NCI-H1417 (cell line): ENCODE results near the gene ZNF546.
A peak's percentile ranks its signal among the peaks of the same experiment; 100 is the strongest.
"Not testable (repeated sequence)": the region's sequence is repeated elsewhere in the genome, so short reads cannot be mapped to it uniquely, and the experiment has no call there.

Experiments used
- DNase-seq, 3 experiments: peaks; one replicate each; lab custom pipeline; 2025; lab: John Stamatoyannopoulos, UW

ZNF546 gene

GRCh38 chr19:39996811-39997637 lies at the start of gene ZNF546:
TSS of gene ZNF546 (plus strand) at chr19:39997060. CDS start at chr19:39998327, 1,267 bp downstream.
- peak; percentile 84 to 89 (median 88) for DNase-seq

- no peak for DNase-seq
Observed at GRCh38 chr19:39949026-39949747, 47.7 kb upstream of the ZNF546 start.

- no peak for DNase-seq
Observed at GRCh38 chr19:39951065-39951650, 45.7 kb upstream of the ZNF546 start.

GRCh38 chr19:39951686-39952085 lies 45.2 kb upstream of the ZNF546 start:
- DNase-seq, result no peak

- no peak for DNase-seq
Observed at GRCh38 chr19:39953915-39954314, 42.9 kb upstream of the ZNF546 start.

GRCh38 chr19:39957886-39958285 lies 39.0 kb upstream of the ZNF546 start:
- DNase-seq, result not testable (repeated sequence)

GRCh38 chr19:39958942-39959341 lies 37.9 kb upstream of the ZNF546 start:
- not testable (repeated sequence) for DNase-seq

GRCh38 chr19:39959407-39959806 lies 37.5 kb upstream of the ZNF546 start:
- not testable (repeated sequence) for DNase-seq

- DNase-seq, result no peak
Observed at GRCh38 chr19:39963898-39964297, 33.0 kb upstream of the ZNF546 start.

- DNase-seq, result no peak
Observed at GRCh38 chr19:39966617-39967016, 30.2 kb upstream of the ZNF546 start.

GRCh38 chr19:39967561-39967960 lies 29.3 kb upstream of the ZNF546 start:
- DNase-seq, result no peak

GRCh38 chr19:39968789-39969188 lies 28.1 kb upstream of the ZNF546 start:
- DNase-seq, result no peak

GRCh38 chr19:39969266-39969665 lies 27.6 kb upstream of the ZNF546 start:
- DNase-seq, result no peak

- DNase-seq, result no peak
Observed at GRCh38 chr19:39969681-39970424, 27.0 kb upstream of the ZNF546 start.

GRCh38 chr19:39970425-39970674 lies 26.5 kb upstream of the ZNF546 start:
- DNase-seq, result peak in 1 of 3 experiments; percentile 59

- DNase-seq, result peak; percentile 97 to 99 (median 98)
Observed at GRCh38 chr19:39970675-39971379, 26.0 kb upstream of the ZNF546 start, which contains the start of gene PSMC4. TSS of gene PSMC4 (plus strand) at chr19:39971165. CDS start at chr19:39971203, 38 bp downstream.

- no peak for DNase-seq
Observed at GRCh38 chr19:39971380-39972035, 25.4 kb upstream of the ZNF546 start.

- DNase-seq, result no peak
Observed at GRCh38 chr19:39974377-39975155, 22.3 kb upstream of the ZNF546 start.

- DNase-seq, result no peak
Observed at GRCh38 chr19:39982883-39983282, 14.0 kb upstream of the ZNF546 start.

GRCh38 chr19:39983695-39984300 lies 13.1 kb upstream of the ZNF546 start:
- DNase-seq, result no peak
